Tibial nerve (tissue), 4 donors: ENCODE data around the gene EYS.

Source experiments
- CTCF ChIP-seq, 5 experiments: fragments of 200-600 bp in 3 of 5; fragments of 450-650 bp in 2 of 5; sonication (generic) in 3 of 5; IDR thresholded peaks; one replicate each; pipeline ENCODE4 v1.5.1; 2016 to 2019; ENCODE audit warnings: antibody characterized with exemption in 5 of 5, mild to moderate bottlenecking in 3 of 5, moderate library complexity in 2 of 5
- EP300 ChIP-seq, 2 donors: sonication (generic); formaldehyde crosslinking; IDR thresholded peaks; one replicate each; pipeline ENCODE4 v1.6.1; 2017; ENCODE audit warnings: antibody characterized with exemption in 2 of 2, mild to moderate bottlenecking in 1 of 2
- POLR2A ChIP-seq, 2 donors: fragments of 450-650 bp; IDR thresholded peaks; one replicate each; pipeline ENCODE4 v1.6.1; 2017; ENCODE audit warnings: antibody characterized with exemption in 2 of 2, mild to moderate bottlenecking in 2 of 2, moderate library complexity in 2 of 2

GRCh38 chr6:65289491-65289890 is 417.5 kb downstream of the EYS start:
- TF ChIP-seq CTCF (IDR thresholded peaks at IDR 0.05), result no peak
- no peak for TF ChIP-seq POLR2A (IDR thresholded peaks at IDR 0.05)
- TF ChIP-seq EP300 (IDR thresholded peaks at IDR 0.05), result no peak
